HPDE6-E6E7 (cell line): ENCODE data around the gene RAB11FIP4.

Experiments used
- DNase-seq: peaks from one replicate; pipeline ENCODE4 v3.0.0; 2011; ENCODE audit warnings: missing footprints; ENCODE audit errors: extremely low spot score

The RAB11FIP4 gene

GRCh38 chr17:31566247-31566991 is 174.9 kb downstream of the RAB11FIP4 start:
- no peak for DNase-seq

- no peak for DNase-seq
These were observed 175.5 kb downstream of the RAB11FIP4 start for GRCh38 chr17:31566992-31567373.

GRCh38 chr17:31568121-31568520 is 176.6 kb downstream of the RAB11FIP4 start:
- DNase-seq = no peak

- no peak for DNase-seq
These were observed 177.1 kb downstream of the RAB11FIP4 start for GRCh38 chr17:31568539-31568938.

- DNase-seq = no peak
These were observed 178.8 kb downstream of the RAB11FIP4 start for GRCh38 chr17:31570231-31570630.

GRCh38 chr17:31570951-31571892 is 179.7 kb downstream of the RAB11FIP4 start:
- DNase-seq = no peak

GRCh38 chr17:31572341-31572740 is 180.9 kb downstream of the RAB11FIP4 start:
- no peak for DNase-seq

- no peak for DNase-seq
These were observed 181.6 kb downstream of the RAB11FIP4 start for GRCh38 chr17:31573047-31573446.

- no peak for DNase-seq
These were observed 182.4 kb downstream of the RAB11FIP4 start for GRCh38 chr17:31573861-31574260.

GRCh38 chr17:31574458-31574857 is 183.0 kb downstream of the RAB11FIP4 start:
- no peak for DNase-seq

GRCh38 chr17:31575043-31575442 is 183.6 kb downstream of the RAB11FIP4 start:
- DNase-seq = no peak

- DNase-seq = no peak
These were observed 187.8 kb downstream of the RAB11FIP4 start for GRCh38 chr17:31579265-31579664.

- no peak for DNase-seq
These were observed 188.8 kb downstream of the RAB11FIP4 start for GRCh38 chr17:31580316-31580705.

- no peak for DNase-seq
These were observed 189.4 kb downstream of the RAB11FIP4 start for GRCh38 chr17:31580706-31581490.

GRCh38 chr17:31581491-31581890 is 190.0 kb downstream of the RAB11FIP4 start:
- no peak for DNase-seq

GRCh38 chr17:31582151-31582907 is 190.9 kb downstream of the RAB11FIP4 start:
- no peak for DNase-seq

GRCh38 chr17:31583772-31584356 is 192.4 kb downstream of the RAB11FIP4 start:
- no peak for DNase-seq

- DNase-seq = no peak
These were observed 193.2 kb downstream of the RAB11FIP4 start for GRCh38 chr17:31584438-31585279.

GRCh38 chr17:31585280-31585630 is 193.8 kb downstream of the RAB11FIP4 start:
- no peak for DNase-seq

- DNase-seq = no peak
These were observed 195.5 kb downstream of the RAB11FIP4 start for GRCh38 chr17:31586946-31587345.
